Activated CD8-positive, alpha-beta T cell treated with anti-CD3 and anti-CD28 coated beads for 36 hours (primary cell): ENCODE measurements around the gene SLC29A1. TPM values are rescaled to one million over a fixed set of nuclear protein-coding genes. Genes with fewer than 3 reads are reported as not detected.
A peak's percentile ranks its signal among the peaks of the same experiment; 100 is the strongest.

Experiments used
- ATAC-seq: fragments of 200-7000 bp; cut with Tn5 transposase; one replicate; pipeline ENCODE4 v1.10.0; 2021; ENCODE audit warnings: mild to moderate bottlenecking, moderate library complexity
- CTCF ChIA-PET: fragments of 350-600 bp; sonication (Branson Sonifier 250); formaldehyde crosslinking; loops from one replicate; lab custom pipeline; 2021; ENCODE audit warnings: antibody characterized with exemption; lab: Charles Lee
- POLR2A ChIA-PET: fragments of 350-600 bp; sonication (Branson Sonifier 250); formaldehyde crosslinking; loops from one replicate; lab custom pipeline; 2021; ENCODE audit warnings: antibody characterized with exemption; lab: Charles Lee
- DNase-seq: peaks from one replicate; pipeline ENCODE4 v3.0.0-alpha.2; 2020
- H3K27ac Mint-ChIP-seq: one replicate; pipeline ENCODE4 v1.8.0; 2021; ENCODE audit warnings: mild to moderate bottlenecking, mixed read lengths
- H3K27me3 Mint-ChIP-seq: one replicate; pipeline ENCODE4 v1.8.0; 2021; ENCODE audit warnings: mixed read lengths
- H3K36me3 Mint-ChIP-seq: one replicate; pipeline ENCODE4 v1.8.0; 2021; ENCODE audit warnings: low read depth, mixed read lengths
- H3K4me1 Mint-ChIP-seq: one replicate; pipeline ENCODE4 v1.8.0; 2021; ENCODE audit warnings: low read depth, mixed read lengths
- H3K4me3 Mint-ChIP-seq: one replicate; pipeline ENCODE4 v1.8.0; 2021; ENCODE audit warnings: mild to moderate bottlenecking, moderate library complexity, mixed read lengths
- H3K9me3 Mint-ChIP-seq: one replicate; pipeline ENCODE4 v1.8.0; 2021; ENCODE audit warnings: mixed read lengths
- intact Hi-C: fragments of 100-400 bp; cut with micrococcal nuclease; formaldehyde crosslinking; loops from one replicate; pipeline ENCODE4 v1.10.0; 2022
- total RNA-seq, 2 experiments: library from RNA; stranded (reverse); gene quantifications; one replicate each; pipeline ENCODE4 v1.2.3, GENCODE V29; 2021
- TF ChIP-seq, protein P1 (sequence below): fragments of 200-600 bp; IDR thresholded peaks from one replicate; pipeline ENCODE4 v1.8.0; 2022; ENCODE audit warnings: antibody characterized with exemption, mild to moderate bottlenecking

The SLC29A1 gene
- total RNA-seq, 2 experiments from 2014 or later: 56.1 to 57.4 TPM

DNA sequence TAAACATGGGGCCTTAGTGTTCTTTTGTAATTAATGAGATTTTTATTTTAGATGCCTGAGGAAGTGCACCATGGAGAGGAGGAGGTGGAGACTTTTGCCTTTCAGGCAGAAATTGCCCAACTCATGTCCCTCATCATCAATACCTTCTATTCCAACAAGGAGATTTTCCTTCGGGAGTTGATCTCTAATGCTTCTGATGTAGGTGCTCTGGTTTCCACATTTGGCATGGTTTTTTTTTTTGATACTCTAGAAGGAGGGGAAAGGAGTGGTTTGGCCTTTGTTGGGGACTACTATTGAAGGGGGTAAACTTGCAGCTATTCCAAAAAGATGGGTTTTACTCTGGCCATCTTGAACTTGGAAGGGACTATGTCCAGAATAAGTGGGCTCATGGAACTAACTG lies 25.2 kb downstream of the SLC29A1 start:
- DNase-seq: no peak
- ChIA-PET CTCF (interaction anchor here (0.8 to 7.3 kb wide), 3 partner anchors 9 to 76 kb away, joined by 3 to 47 read pairs (median 38); partner anchors contain the start of gene SLC35B2), POLR2A (interaction anchor here (1.0 to 10.9 kb wide), 11 partner anchors 10 to 125 kb away, joined by 3 to 486 read pairs (median 13); partner anchors contain the start of genes NFKBIE, SLC29A1, SLC35B2 and TMEM151B)
- Mint-ChIP-seq H3K27ac (peak overlapping the region; percentile 100), H3K27me3 (peaks cover 3% of the 10 kb centered on the region), H3K36me3 (peaks cover 70% of the 10 kb centered on the region), H3K4me1 (peaks cover 53% of the 10 kb centered on the region), H3K9me3 (no peaks in the 10 kb centered on the region), H3K4me3 (peak overlapping the region; percentile 100)
- TF ChIP-seq, protein P1, sequence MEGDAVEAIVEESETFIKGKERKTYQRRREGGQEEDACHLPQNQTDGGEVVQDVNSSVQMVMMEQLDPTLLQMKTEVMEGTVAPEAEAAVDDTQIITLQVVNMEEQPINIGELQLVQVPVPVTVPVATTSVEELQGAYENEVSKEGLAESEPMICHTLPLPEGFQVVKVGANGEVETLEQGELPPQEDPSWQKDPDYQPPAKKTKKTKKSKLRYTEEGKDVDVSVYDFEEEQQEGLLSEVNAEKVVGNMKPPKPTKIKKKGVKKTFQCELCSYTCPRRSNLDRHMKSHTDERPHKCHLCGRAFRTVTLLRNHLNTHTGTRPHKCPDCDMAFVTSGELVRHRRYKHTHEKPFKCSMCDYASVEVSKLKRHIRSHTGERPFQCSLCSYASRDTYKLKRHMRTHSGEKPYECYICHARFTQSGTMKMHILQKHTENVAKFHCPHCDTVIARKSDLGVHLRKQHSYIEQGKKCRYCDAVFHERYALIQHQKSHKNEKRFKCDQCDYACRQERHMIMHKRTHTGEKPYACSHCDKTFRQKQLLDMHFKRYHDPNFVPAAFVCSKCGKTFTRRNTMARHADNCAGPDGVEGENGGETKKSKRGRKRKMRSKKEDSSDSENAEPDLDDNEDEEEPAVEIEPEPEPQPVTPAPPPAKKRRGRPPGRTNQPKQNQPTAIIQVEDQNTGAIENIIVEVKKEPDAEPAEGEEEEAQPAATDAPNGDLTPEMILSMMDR: no peak
- intact Hi-C loops: no loop called here
- ATAC-seq: no peak

DNA sequence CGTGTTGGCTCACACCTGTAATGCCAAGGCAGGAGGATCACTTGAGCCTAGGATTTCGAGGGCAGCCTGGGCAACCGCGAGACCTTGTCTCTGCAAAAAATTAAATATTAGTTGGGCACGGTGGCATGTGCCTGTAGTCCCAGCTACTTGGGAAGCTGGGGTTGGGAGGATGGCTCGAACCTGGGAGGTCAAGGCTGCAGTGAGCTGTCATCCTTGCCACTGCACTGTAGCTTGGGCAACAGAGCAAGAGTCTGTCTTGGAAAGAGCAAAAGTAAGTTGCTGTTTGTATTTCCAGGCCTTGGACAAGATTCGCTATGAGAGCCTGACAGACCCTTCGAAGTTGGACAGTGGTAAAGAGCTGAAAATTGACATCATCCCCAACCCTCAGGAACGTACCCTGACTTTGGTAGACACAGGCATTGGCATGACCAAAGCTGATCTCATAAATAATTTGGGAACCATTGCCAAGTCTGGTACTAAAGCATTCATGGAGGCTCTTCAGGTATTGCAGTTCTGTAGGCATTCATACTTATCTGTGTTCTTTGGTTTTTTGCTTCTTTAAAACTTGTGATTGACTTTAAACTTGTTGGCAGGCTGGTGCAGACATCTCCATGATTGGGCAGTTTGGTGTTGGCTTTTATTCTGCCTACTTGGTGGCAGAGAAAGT lies 25.8 kb downstream of the SLC29A1 start:
- DNase-seq (no peak), ATAC-seq (no peak)
- peaks cover 3% of the 10 kb centered on the region for H3K27me3 Mint-ChIP-seq
- peaks cover 72% of the 10 kb centered on the region for H3K36me3 Mint-ChIP-seq
- ChIA-PET POLR2A (interaction anchor here (1.1 to 10.9 kb wide), 6 partner anchors 10 to 125 kb away, joined by 3 to 486 read pairs (median 34); partner anchors contain the start of genes NFKBIE, SLC29A1 and SLC35B2), CTCF (interaction anchor here (0.8 to 7.3 kb wide), 2 partner anchors 8 to 77 kb away, joined by 3 to 47 read pairs; partner anchors contain the start of gene SLC35B2)
- peak overlapping the region; percentile 100 for H3K27ac Mint-ChIP-seq
- H3K4me1 Mint-ChIP-seq: peaks cover 58% of the 10 kb centered on the region
- H3K9me3 Mint-ChIP-seq: no peaks in the 10 kb centered on the region
- intact Hi-C loops: no loop called here
- TF ChIP-seq, protein P1: no peak
- peak overlapping the region; percentile 100 for H3K4me3 Mint-ChIP-seq

GRCh38 chr6:44250067-44250717 lies 26.8 kb downstream of the SLC29A1 start:
- H3K9me3 Mint-ChIP-seq: no peaks in the 10 kb centered on the region
- intact Hi-C loops: no loop called here
- peaks cover 3% of the 10 kb centered on the region for H3K27me3 Mint-ChIP-seq
- TF ChIP-seq, protein P1: no peak
- peak overlapping the region; percentile 100 for H3K4me3 Mint-ChIP-seq
- ChIA-PET POLR2A (interaction anchor here (1.2 to 17.2 kb wide), 5 partner anchors 5 to 81 kb away, joined by 3 to 486 read pairs (median 131); partner anchors contain the start of genes HSP90AB1, NFKBIE, SLC29A1 and SLC35B2), CTCF (interaction anchor here (1.2 to 1.6 kb wide), 2 partner anchors 12 to 14 kb away, joined by 4 to 5 read pairs; no protein-coding TSS in a partner anchor)
- H3K36me3 Mint-ChIP-seq: peaks cover 72% of the 10 kb centered on the region
- ATAC-seq: no peak
- peak overlapping the region; percentile 100 for H3K27ac Mint-ChIP-seq
- H3K4me1 Mint-ChIP-seq: peaks cover 65% of the 10 kb centered on the region
- no peak for DNase-seq

DNA sequence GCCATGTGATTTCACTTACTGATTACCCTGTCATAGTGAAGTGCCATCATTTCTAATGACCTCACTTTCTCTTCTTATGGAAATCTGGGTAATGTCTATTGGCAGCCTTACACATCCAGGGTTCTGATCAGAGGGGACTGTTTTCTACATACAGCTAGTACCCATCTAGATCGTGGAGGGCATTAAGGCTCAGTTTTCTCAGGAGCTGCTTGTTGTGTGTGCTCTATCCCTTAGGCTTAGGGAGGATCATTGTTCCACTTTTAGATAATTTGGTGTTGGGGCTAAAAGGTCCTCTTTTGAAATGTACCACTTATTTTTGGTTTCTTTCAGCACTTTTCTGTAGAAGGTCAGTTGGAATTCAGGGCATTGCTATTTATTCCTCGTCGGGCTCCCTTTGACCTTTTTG lies 27.3 kb downstream of the SLC29A1 start:
- TF ChIP-seq, protein P1: no peak
- DNase-seq (no peak), ATAC-seq (no peak)
- CTCF ChIA-PET: interaction anchor here (0.8 to 1.6 kb wide), 3 partner anchors 11 to 14 kb away, joined by 3 to 5 read pairs (median 4); no protein-coding TSS in a partner anchor
- POLR2A ChIA-PET: interaction anchor here (1.0 to 17.2 kb wide), 4 partner anchors 5 to 18 kb away, joined by 5 to 486 read pairs (median 16); partner anchors contain the start of gene HSP90AB1
- Mint-ChIP-seq H3K27ac (peak overlapping the region; percentile 100), H3K27me3 (peaks cover 3% of the 10 kb centered on the region), H3K4me3 (peak overlapping the region; percentile 100), H3K36me3 (peaks cover 74% of the 10 kb centered on the region), H3K9me3 (no peaks in the 10 kb centered on the region), H3K4me1 (peaks cover 65% of the 10 kb centered on the region)
- intact Hi-C loops: no loop called here
